Fibroblast of lung (primary cell): ENCODE results near the gene CRYBG1. TPM values are rescaled to one million over a fixed set of nuclear protein-coding genes. Genes with fewer than 3 reads are reported as not detected.

Source experiments
- DNase-seq, 2 donors: peaks; one replicate each; pipeline versions ENCODE4 v3.0.0 to v3.0.0-alpha.2; 2010; ENCODE audit warnings: low read depth in 2 of 2
- H2AFZ ChIP-seq: 2 replicates; pipeline ENCODE4 v1.5.1; 2012; ENCODE audit warnings: low read length, control low read depth, inconsistent platforms
- H3K27ac ChIP-seq: 2 replicates; pipeline ENCODE4 v1.5.1; 2011; ENCODE audit warnings: low read length, control low read depth; ENCODE audit not compliant: insufficient read depth
- H3K27me3 ChIP-seq: 2 replicates; pipeline ENCODE4 v1.5.1; 2011; ENCODE audit warnings: mild to moderate bottlenecking, low read length; ENCODE audit not compliant: control insufficient read depth, insufficient read depth
- H3K36me3 ChIP-seq: 2 replicates; pipeline ENCODE4 v1.5.1; 2011; ENCODE audit warnings: low read length; ENCODE audit not compliant: control insufficient read depth, insufficient read depth
- H3K4me1 ChIP-seq: 2 replicates; pipeline ENCODE4 v1.5.1; 2011; ENCODE audit warnings: low read length; ENCODE audit not compliant: control insufficient read depth, insufficient read depth; ENCODE audit errors: extremely low read depth
- H3K4me2 ChIP-seq: 2 replicates; pipeline ENCODE4 v1.5.1; 2011; ENCODE audit warnings: low read length, control low read depth; ENCODE audit not compliant: insufficient read depth; ENCODE audit errors: extremely low read depth
- H3K4me3 ChIP-seq, 4 experiments: fragments of 200-600 bp in 1 of 4; sonication (generic) in 1 of 4; replicated peaks in 1 of 4; 2 replicates each; pipeline ENCODE4 v1.5.1; 2011 to 2016; ENCODE audit warnings: low read length in 4 of 4, low read depth in 3 of 4, mild to moderate bottlenecking in 3 of 4, control low read depth in 2 of 4, inconsistent platforms in 1 of 4, mixed read lengths in 1 of 4; ENCODE audit not compliant: insufficient read depth in 1 of 4; ENCODE audit errors: control extremely low read depth in 1 of 4
- H3K79me2 ChIP-seq: 2 replicates; pipeline ENCODE4 v1.5.1; 2012; ENCODE audit warnings: mild to moderate bottlenecking, low read length, inconsistent platforms; ENCODE audit not compliant: control insufficient read depth, insufficient read depth
- H3K9ac ChIP-seq: 2 replicates; pipeline ENCODE4 v1.5.1; 2011; ENCODE audit warnings: mild to moderate bottlenecking, low read length, control low read depth; ENCODE audit not compliant: insufficient read depth
- H3K9me3 ChIP-seq: 2 replicates; pipeline ENCODE4 v1.5.1; 2012; ENCODE audit warnings: low read depth, low read length; ENCODE audit not compliant: control insufficient read depth, insufficient read depth
- H4K20me1 ChIP-seq: 2 replicates; pipeline ENCODE4 v1.5.1; 2011; ENCODE audit warnings: low read length; ENCODE audit not compliant: control insufficient read depth, insufficient read depth; ENCODE audit errors: extremely low read depth
- CTCF ChIP-seq, 2 donors: IDR thresholded peaks in 1 of 2; conservative IDR thresholded peaks in 1 of 2; 1 replicate in 1 of 2; 2 replicates in 1 of 2; pipeline ENCODE4 v1.5.1; 2011 to 2012; ENCODE audit warnings: low read length in 2 of 2, control low read depth in 1 of 2, inconsistent platforms in 1 of 2, low read depth in 1 of 2, mild to moderate bottlenecking in 1 of 2
- EZH2 ChIP-seq: IDR thresholded peaks from 2 replicates; pipeline ENCODE4 v1.5.1; 2012; ENCODE audit warnings: low read length, control low read depth, mild to moderate bottlenecking; ENCODE audit errors: missing control alignments
- polyA plus RNA-seq, 2 donors: library from polyadenylated mRNA; depleted of rRNA in 1 of 2; stranded (reverse) in 1 of 2; unstranded in 1 of 2; fragments of >200 nt; gene quantifications; 2 replicates each; pipeline ENCODE4 v1.2.1, GENCODE V29; 2011 to 2012; ENCODE audit warnings: missing spikeins in 1 of 2
- total RNA-seq: library from RNA; depleted of rRNA; stranded (reverse); fragments of >200 nt; gene quantifications from 2 replicates; pipeline ENCODE4 v1.2.1, GENCODE V29; 2014

CRYBG1 gene
- total and polyA plus RNA-seq, 2 donors (not counting 1 experiment from before 2014, with no cell fraction given): 4.3 to 10.1 TPM

- H3K4me1 ChIP-seq: no peaks in the 10 kb centered on the region
- H3K9ac ChIP-seq: no peak overlapping the region
- H3K9me3 ChIP-seq: no peaks in the 10 kb centered on the region
- H3K27ac ChIP-seq: no peak overlapping the region
- peak in 1 of 2 donors; percentile 63 for DNase-seq
- no peaks in the 10 kb centered on the region for H3K27me3 ChIP-seq
- no peaks in the 10 kb centered on the region for H4K20me1 ChIP-seq
- H2AFZ ChIP-seq: no peak overlapping the region
- TF ChIP-seq CTCF (conservative IDR thresholded peaks at IDR 0.05 in 1 of 2, IDR thresholded peaks at IDR 0.05 in 1 of 2; ENCODE audit: low read depth in 1 of 2, low read length in 2 of 2) (no peak), EZH2 (no peak)
- no peak overlapping the region for H3K4me3 ChIP-seq
- no peaks in the 10 kb centered on the region for H3K79me2 ChIP-seq
- H3K36me3 ChIP-seq: no peaks in the 10 kb centered on the region
- no peak overlapping the region for H3K4me2 ChIP-seq
These were observed 114.8 kb downstream of the CRYBG1 start for GRCh38 chr6:106475284-106475683.

GRCh38 chr6:106476331-106477105 is 116.0 kb downstream of the CRYBG1 start:
- H3K36me3 ChIP-seq: no peaks in the 10 kb centered on the region
- H3K4me2 ChIP-seq: no peak overlapping the region
- no peaks in the 10 kb centered on the region for H4K20me1 ChIP-seq

DNA sequence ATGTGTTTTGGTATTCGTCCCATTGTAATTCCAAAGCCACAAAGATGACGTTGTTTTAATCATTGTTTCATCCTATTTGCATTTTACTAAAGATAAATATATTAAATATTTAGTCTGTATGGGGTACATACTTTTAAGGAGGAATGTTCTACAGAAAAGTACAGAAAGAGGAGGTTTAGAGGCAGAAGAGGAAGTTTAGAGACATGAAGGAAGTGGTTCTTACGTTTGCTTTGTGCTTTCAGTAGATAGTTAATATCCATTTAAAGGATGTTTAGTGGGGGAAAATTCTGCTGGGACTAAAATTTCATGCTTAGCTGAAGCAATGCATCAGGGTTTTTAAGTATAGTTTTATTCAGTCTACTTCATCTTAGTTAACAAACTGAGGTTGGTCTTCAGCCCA is 116.6 kb downstream of the CRYBG1 start:
- Histone ChIP-seq H3K27me3 (no peaks in the 10 kb centered on the region), H3K27ac (no peak overlapping the region), H3K79me2 (no peaks in the 10 kb centered on the region), H3K4me3 (no peak overlapping the region), H3K4me2 (no peak overlapping the region), H3K9me3 (no peaks in the 10 kb centered on the region), H3K4me1 (no peaks in the 10 kb centered on the region), H3K36me3 (no peaks in the 10 kb centered on the region), H3K9ac (no peak overlapping the region), H4K20me1 (no peaks in the 10 kb centered on the region), H2AFZ (no peak overlapping the region)
- DNase-seq: peak in 1 of 2 donors; percentile 45
- TF ChIP-seq CTCF (conservative IDR thresholded peaks at IDR 0.05 in 1 of 2, IDR thresholded peaks at IDR 0.05 in 1 of 2; ENCODE audit: low read depth in 1 of 2, low read length in 2 of 2): no peak
- no peak for TF ChIP-seq EZH2

More at GRCh38 chr6:106476331-106477105, 116.0 kb downstream of the CRYBG1 start:
- no peak overlapping the region for H3K27ac ChIP-seq
- H3K9ac ChIP-seq: no peak overlapping the region
- no peak for TF ChIP-seq CTCF (conservative IDR thresholded peaks at IDR 0.05 in 1 of 2, IDR thresholded peaks at IDR 0.05 in 1 of 2; ENCODE audit: low read depth in 1 of 2, low read length in 2 of 2)
- no peak for TF ChIP-seq EZH2
- no peaks in the 10 kb centered on the region for H3K27me3 ChIP-seq
- no peaks in the 10 kb centered on the region for H3K79me2 ChIP-seq
- H3K4me3 ChIP-seq: no peak overlapping the region
- no peak overlapping the region for H2AFZ ChIP-seq
- DNase-seq: peak; percentile 43 to 90
- H3K9me3 ChIP-seq: no peaks in the 10 kb centered on the region
- H3K4me1 ChIP-seq: no peaks in the 10 kb centered on the region
